Measurements from ENCODE around the gene SYNM.
"Not testable (repeated sequence)": the region's sequence is repeated elsewhere in the genome, so short reads cannot be mapped to it uniquely, and the experiment has no call there.

The SYNM gene

DNA sequence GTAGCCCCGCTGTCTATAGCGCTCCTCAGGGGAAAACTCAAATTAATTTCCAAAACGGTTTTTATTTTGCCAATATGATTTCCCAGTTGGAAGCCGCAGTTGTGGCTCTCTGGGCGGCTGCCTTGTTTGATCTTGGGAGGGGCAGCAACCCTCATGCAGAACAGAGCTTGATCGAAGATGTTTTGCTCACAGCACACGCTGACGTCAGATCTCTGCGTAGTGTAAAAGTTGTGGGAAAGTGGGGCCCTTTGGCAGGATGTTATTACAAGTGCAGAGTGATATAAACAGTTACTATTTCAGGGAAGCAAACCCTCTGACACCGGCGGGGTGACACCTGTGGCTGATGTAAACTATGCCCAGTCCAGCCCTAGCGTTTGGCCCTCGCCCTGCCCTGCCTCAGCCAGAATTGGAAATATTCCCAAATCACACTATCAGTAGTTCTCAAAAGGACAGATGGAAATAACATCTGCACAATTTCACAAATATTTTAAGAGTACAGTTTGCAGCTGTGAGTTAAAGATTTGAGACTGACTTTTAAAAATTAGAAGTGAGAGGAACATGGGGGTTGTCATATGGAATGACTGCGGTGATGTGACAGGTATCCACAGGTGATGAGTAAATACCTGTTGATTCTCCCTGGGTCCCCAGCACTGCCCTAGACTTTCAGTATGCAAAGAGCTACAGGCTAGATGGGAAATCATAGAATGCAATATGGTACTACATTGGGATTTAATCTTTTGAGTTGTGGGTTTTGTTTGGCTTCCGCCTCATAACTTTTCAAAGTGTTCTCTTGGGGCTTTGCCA, 1.7 kb downstream of the SYNM start:
- no peak for DNase-seq

DNA sequence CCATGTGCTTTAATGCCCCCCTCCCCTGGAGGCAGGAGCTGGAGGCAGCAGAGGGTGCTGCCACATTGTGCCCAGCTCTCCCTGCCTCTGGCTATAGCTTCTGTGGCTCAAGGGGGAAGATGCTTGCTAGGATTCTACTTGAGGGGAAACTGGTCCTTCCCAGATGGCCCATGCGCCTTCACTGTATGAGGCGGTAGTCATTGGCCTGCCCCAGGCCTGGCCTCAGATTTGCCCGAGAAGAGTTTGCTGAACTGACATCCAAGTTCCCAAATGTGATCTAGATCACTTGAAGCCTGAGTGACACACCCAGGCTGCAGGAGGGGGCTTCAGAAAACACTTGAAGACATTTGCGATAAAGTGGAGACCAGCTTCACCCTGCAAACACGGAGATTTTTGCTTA, 4.1 kb downstream of the SYNM start:
- no peak for DNase-seq

DNA sequence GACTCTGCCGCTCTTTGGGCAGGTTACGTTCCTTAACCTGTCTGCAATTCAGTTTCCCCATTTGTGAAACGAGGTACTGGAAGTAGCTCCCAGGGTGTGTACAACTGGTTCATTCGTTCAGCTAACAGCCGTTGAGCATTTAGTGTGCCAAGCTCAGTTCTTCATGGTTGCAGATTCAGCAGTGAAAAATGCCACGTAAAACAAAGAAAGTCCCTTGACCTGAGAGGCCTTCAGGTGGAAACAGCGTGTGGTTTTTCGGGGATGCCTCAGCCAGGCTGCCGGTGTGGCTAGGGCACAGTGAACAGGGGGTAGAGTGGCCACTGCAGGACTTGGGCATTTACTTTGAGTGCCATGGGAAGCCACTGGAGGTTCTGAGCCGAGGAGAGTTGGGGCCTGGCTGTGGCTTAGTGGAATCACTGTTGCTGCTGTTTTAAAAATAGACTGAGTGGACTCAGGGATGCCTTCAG, 4.7 kb downstream of the SYNM start:
- DNase-seq = no peak

DNA sequence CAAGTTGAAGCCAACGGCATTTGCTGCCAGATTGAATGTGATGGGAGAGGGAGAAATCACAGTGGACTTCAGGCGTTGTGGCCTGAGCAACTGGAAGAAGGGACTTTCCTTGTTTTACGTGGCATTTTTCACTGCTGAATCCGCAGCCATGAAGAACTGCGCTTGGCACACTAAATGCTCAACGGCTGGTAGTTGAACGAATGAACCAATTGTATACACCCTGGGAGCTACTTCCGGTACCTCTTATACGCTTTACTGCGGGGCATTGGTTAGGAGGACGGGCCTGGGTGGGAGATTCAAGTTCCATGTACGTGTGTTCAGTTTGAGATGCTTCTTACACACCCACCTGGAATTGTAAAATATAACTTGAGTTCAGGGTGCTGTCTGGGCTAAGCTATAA, 5.2 kb downstream of the SYNM start:
- no peak for DNase-seq

DNA sequence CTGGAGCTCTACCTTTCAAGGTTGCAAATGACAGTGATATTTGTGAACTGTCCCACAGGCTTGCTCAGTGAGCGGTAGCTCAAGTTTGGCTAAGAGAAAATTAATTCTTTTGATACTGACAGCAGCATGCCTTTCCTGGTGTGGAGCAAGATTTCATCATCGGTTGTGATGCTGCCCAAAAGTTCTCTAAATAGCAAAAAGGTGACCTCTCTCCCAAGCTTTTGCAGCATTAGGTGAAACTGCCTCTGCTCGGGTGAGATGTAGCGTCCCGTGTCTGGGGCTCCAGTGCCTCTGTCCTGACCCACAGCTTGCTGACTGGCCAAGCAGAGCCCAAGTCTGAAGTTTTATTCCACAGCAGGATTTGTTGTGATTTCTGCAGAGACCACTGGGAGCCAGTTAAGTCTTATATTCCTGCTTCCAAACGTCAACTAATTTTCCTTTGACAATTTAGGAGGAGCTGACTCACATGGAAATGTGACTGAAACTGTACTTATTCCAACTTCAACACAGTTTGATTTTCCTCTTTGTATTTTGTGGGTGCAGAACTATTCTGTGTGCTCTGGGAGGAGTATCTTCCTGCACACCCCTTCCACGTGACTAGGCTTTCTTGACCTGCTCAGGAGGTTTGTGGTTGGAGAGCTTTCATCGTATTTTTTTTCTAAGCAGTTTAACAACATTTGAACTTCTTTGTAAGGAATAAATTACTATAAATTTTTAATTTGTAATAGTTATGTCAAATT, 5.9 kb downstream of the SYNM start:
- DNase-seq = no peak

DNA sequence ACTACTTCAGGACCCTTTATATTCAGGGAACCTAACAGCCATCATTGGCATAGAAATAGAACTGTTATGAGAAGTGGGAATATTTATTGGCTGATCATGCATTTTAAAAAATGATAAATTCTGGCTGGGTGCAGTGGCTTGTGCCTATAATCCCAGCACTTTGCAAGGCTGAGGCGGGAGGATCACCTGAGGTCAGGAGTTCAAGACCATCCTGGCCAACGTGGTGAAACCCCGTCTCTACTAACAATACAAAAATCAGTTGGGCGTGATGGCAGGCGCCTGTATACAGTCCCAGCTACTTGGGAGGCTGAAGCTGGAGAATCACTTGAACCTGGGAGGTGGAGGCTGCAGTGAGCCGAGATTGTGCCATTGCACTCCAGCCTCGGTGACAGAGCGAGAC, 6.8 kb downstream of the SYNM start:
- DNase-seq = not testable (repeated sequence)

DNA sequence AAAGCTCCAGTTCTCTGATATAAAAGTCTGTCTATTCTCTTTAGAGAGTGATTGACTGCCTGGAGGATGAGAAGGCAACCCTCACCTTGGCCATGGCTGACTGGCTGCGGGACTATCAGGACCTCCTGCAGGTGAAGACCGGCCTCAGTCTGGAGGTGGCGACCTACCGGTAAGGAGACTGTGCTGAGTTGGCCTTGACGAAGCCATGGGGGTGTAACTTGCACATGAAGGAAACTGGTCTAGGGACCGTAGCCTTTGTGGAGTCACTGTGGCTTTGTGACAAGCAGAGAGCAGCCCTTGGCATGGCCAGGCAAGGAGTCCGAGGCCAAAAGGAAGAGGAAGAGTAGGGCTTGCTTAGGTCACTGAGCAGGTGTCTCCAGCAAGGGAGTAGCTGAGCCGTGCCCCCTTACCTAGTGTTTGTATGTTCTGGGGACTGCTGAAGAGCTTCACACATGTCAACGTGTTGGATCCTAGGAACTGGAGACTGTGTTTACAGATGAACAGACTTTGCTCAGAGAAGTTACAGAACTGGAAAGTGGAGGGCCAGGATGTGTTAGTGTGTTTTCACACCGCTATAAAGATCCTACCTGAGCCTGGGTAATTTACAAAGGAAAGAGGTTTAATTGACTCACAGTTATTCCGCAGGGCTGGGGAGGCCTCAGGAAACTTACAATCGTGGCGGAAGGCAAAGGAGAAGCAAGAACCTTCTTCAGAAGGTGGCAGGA, 8.8 kb downstream of the SYNM start:
- no peak for DNase-seq

DNA sequence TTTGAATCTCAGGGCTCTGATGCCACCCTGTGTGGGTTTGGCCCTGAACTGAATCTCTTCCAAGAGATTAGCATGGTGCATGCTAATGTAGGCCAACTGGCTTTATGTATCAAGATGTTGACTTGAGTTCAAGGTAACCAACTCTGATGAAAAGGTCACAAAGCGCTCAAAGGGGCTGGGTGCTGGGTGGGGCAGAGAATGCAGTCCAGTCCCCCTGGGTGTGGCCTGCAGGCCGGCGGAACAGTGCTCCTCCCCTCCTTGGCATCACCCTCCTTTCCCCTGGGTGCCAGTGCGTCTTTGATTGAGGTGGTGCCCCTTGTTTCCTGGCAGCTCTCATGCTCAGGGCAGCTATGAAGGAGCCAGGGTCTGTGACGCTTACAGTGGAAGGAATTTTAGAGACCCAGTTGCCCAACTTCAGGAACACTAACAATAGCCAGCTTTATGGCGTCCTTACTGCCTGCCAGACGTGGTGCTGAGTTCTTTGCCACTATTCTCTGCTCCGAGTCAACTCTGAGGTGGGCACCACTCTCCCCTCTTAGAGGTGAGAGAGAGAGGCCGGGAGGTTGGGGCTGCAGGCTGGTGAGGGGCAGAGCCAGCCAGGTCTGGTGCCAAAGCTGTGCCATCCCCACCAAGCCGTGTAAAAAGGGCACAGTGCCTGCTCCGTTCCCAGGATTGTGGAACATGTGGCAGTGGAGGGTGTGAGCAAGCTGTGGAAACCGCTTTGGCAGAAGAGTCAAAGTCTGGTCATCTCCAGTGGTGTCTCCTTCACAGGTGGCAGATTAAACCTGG, 9.8 kb downstream of the SYNM start:
- DNase-seq = no peak

DNA sequence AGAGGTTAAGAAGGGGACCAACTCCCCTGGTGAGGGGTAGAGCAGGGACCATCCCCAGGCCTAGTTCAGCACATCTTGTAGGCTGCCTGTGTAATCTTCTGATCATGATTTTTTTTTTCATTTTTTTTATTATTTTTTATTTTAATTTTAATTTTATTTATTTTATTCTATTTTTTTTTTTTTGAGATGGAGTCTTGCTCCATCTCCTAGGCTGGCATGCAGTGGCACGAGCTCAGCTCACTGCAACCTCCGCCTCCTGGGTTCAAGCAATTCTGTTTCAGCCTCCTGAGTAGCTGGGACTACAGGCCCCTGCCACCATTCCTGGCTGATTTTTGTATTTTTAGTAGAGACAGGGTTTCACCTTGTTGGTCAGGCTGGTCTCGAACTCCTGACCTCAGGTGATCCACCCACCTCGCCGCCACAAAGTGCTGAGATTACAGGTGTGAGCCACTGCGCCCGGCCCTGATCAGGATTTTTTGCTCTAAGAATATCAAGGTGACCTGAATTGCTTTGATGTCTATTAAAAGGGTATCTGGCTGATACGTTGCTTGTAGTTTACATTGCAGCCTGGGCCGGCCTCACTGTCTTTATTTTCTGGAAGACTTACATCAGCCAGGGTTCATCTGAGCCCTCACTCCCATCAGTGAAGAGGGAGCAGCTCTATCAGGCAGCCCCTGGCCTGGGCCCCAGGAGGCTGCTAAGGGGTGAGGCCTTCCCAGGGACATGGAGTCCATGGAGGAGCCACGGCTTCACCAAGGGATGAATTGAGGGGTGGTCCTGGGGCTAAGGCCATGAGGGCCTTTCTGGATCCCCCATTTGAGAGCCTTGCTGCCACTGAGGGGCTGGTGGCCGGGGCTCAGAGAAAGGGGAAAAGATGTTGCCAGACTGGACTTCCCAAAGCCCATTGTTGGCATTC, 10.7 kb downstream of the SYNM start:
- no peak for DNase-seq

DNA sequence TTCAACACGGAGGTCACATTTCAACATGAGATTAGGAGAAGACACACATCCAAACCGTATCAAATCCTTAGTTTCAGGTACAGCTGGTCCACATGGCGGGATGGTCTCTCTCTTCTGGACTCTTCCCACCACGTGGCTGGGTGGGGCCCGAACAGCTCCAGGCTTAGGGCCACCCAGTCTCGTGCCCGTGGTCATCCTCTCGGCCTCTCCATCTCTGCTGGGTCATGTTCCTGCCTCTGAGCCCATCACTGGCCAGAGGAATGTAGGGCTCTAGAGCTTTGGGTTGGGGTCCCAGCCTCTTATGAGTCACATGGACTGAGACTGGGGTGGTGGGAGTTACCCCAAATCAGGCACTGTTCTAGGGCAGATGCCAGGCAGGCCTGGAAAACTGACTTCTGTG, 12.2 kb downstream of the SYNM start:
- no peak for DNase-seq

DNA sequence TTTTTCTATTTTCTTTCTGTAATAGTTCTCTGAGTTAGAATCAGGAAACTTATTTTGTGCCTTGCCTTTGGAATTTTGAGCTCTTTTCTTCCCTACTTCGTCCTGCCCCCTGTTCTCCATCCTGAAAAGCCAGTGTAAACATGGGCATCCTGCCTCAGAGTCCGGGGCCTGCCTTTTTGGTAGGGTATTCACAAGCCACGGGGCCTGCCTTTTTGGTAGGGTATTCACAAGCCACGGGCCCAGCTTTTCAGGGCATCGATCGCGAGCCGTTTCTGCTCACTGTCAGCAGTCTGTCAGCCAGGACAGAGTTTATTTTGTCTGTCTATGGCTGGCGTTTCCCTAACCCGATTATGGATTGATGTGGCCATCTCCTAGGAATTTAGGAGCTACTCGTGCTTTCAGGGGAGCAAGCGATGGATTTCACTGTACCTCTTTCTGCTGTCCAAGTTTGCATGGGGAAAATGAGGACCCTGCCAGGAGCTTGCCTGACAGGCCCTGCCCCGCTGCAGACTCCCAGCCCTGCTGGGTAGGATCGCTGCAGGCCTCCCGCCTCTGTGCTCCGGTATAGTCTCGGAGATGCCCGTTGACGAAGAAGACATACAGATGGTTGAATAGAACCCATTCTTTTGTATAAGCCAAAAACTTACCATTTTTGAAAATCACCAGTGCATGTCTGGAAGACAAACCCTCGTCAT, 12.8 kb downstream of the SYNM start:
- no peak for DNase-seq

DNA sequence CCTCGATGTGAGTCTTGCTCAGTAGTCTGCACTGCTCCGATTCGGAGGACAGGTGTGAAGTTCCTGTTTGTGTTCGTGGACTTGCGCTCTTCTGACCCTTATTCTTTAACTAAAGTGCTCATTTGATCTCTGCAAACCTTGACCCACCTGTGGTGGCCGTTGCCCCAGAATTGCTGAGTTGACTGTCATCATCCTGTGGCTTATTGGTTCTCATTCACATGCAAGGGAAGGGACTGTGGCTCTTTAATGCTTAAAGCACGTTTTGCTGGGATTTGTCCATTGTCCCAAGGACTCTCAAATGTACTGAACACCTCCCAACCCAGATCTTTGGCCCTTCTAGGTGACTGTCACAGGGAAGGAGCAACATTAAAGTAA, 13.4 kb downstream of the SYNM start:
- no peak for DNase-seq

DNA sequence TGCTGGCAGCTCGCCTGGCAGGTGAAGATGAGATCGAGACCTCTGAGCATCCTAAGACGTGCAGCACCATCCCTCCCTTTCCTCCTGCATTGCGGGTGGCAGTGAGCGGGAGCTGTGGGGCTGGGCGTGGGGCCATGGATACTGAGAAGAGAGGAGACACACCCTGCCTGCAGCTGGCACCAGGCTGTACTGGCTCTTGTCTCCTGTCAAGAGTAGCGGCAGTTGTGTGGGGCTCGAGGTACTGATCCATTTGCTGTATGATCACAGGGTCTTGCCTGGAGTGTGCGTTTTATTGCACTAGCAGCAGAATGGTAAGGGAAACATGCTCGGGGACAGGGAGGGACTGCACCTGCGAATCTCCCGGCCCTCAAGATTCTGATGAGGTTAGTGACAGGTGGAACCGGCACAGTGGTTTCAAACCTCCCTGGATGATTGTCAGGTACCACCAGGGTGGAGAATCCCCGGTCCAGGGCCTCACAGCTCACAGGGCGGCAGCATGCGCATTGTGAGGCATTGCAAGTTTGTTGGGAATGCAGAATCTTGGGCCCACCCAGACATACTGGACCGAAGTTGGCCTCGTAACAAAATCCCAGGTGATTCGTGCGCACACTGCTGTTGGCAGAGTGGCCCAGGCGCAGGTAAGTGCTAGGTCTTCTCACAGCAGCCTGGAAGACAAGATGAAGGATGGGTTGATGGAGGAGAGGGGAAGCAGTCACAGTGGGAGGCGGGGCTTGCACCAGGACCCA, 14.1 kb downstream of the SYNM start:
- no peak for DNase-seq

DNA sequence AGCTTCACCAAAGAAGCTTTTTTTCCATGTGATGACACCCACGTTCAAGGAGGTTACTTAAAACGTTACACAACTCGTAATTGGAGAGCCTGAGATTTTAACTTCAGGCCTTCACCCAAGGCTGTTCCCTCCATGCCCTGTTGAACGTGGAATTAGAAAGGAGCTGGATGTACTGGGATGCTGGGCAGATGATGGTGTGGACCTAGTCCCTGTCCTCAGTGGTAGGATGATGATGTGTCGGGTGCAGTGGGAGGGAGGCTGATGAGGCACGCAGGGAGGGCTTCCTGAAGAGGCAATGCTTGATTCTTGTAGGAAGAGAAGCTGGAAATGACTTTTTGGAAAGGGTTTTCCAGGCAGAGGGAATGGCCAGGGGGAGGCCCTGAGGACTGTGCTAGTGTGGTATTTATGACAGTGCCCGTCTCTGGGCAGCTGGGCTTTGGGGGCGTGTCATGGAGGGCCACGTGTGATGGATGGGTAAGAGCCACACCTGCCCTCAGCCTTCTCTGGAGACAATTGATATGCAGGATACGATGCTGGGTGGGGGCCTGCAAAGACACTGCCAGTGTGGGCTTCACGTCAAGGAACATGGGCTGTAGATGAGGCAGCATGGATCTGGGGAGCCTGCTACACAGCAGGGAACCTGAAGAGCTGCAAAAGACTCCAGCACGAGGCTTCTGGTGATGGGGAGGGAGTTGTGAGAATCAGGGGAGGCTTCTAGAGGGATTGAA, 15.3 kb downstream of the SYNM start:
- DNase-seq = no peak

DNA sequence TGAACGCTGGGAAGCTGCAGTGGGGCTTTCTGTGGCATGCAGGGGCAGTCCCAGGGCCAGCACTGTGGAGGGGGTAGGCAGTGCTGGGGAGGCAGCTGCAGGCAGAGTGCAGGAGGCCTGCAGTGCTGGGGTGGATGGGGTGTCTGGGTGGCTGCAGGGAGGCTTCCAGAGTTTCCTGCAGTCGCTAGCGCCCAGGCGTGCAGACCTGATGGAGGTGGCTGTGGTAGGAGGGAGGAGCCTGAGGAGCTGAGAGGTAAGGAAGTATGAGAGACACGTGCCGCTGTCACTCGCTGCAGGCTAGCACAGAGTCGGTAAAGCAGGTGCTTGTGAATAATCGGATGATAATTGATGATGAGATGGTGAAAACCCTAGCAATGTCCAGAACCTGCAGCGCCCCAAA, 16.3 kb downstream of the SYNM start:
- no peak for DNase-seq

DNA sequence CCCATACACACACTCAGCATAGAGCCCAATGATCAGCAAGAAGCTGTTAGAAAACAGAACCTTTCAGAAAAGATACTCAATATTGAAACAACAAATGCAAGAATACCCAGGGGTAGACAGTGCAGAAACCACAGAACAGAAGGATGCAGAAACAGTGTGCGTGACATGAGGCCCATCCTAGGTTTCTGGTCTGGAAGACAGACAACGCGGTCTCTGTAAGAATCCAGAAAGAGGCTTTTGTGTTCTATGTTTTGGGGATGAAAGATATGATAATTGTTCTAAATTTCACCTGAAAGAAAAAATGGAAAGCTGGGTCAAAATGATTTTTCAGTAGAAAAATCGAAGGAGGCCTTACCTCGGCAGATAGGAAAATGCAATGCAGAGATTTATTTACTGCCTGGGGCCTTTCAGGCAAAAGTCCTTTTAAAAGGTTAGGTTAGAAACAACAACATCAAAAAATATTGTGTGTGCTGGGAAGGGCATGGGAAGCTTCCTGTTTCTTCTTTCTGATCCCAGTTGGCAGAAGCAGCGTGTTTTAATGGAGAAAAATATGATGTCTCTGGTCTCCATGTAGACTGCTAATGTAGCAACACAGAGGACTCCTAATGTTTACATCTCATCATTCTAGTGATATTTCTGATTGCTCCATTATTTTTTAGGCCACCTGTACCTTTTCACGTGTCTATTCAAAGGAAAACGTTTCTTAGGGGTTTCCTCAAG, 17.0 kb downstream of the SYNM start:
- no peak for DNase-seq

DNA sequence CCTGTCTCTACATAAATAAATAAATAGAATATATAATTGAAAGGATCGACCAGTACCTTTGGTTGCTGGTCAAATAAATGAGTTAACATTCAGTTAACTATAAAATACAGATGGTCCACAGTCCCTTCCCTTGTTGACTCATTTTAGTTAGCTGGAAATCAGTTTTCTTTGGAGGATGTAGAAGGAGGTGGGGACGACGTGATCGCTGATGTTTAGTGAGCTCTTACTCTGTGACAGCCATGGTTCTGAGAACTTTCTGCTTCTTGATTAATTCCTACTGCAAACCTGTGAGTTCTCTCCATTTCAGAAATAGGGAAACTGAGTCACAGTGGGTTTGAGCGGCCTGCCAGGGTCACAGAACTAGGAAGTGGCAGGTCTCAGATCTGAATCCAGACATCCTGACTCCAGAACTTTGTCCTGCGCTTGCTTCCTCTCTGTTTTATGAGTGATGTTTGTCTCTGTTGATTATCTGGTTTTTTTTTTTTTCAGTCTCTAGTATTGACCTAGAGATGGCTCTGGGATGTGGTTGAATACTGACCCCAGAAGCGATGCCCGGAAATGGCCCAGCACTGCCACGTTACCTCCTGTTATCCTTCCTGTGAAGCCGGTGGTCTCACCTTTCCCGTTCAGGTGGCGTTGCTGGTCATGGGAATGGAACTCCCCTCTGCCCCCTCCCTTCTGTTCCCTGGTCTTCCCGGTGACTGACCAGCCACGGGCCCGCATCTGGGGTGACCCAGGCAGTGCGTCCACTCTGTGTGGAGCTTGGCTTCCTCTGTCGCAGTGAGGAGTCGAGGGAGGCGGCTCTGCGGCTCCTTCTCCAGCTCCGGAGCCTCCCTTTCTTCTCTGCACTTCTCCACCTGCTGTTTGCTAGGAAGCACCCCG, 18.2 kb downstream of the SYNM start:
- no peak for DNase-seq
